ENCODE results near the gene NLGN4Y. TPM values are rescaled to one million over a fixed set of nuclear protein-coding genes. Genes with fewer than 3 reads are reported as not detected.

The NLGN4Y gene
- total RNA-seq: 1 to 10 TPM; 1.6 TPM
- total RNA-seq: 0 to 2.8 reads per million in 2 donors

GRCh38 chrY:14524272-14525231 lies at the start of gene NLGN4Y:
Gene NLGN4Y (plus strand): TSS chrY:14524529. CDS start chrY:14622120, 97,591 bp downstream.
- no peaks in the 10 kb centered on the region for H3K36me3 Mint-ChIP-seq (ENCODE audit: low read depth)
- H3K9me3 ChIP-seq (ENCODE audit: control insufficient read depth, low read length, poor library complexity, severe bottlenecking): no peaks in the 10 kb centered on the region
- H3K4me1 Mint-ChIP-seq: peaks cover 5% of the 10 kb centered on the region
- DNase-seq (no peak), ATAC-seq (peak; percentile 59)
- peak within 1 kb of the TSS; percentile 86 for H3K4me3 Mint-ChIP-seq
- no peak within 1 kb of the TSS for H3K27ac Mint-ChIP-seq
- H3K27me3 Mint-ChIP-seq: peaks cover 14% of the 10 kb centered on the region

GRCh38 chrY:14485935-14486334 lies 38.4 kb upstream of the NLGN4Y start:
- ATAC-seq: no peak
- Mint-ChIP-seq H3K27ac (no peak overlapping the region), H3K27me3 (no peaks in the 10 kb centered on the region), H3K4me3 (no peak overlapping the region), H3K36me3 (ENCODE audit: low read depth) (no peaks in the 10 kb centered on the region), H3K4me1 (no peaks in the 10 kb centered on the region)
- H3K9me3 ChIP-seq (ENCODE audit: control insufficient read depth, low read length, poor library complexity, severe bottlenecking): no peaks in the 10 kb centered on the region
- no peak for DNase-seq

- DNase-seq (no peak), ATAC-seq (no peak)
- Mint-ChIP-seq H3K27me3 (no peaks in the 10 kb centered on the region), H3K36me3 (ENCODE audit: low read depth) (no peaks in the 10 kb centered on the region), H3K27ac (no peak overlapping the region), H3K4me3 (no peak overlapping the region), H3K4me1 (no peaks in the 10 kb centered on the region)
- H3K9me3 ChIP-seq (ENCODE audit: control insufficient read depth, low read length, poor library complexity, severe bottlenecking): no peaks in the 10 kb centered on the region
Measured at GRCh38 chrY:14490226-14490625, 34.1 kb upstream of the NLGN4Y start.

GRCh38 chrY:14498071-14498470 lies 26.3 kb upstream of the NLGN4Y start:
- no peaks in the 10 kb centered on the region for H3K36me3 Mint-ChIP-seq (ENCODE audit: low read depth)
- no peak overlapping the region for H3K27ac Mint-ChIP-seq
- ATAC-seq: no peak
- no peaks in the 10 kb centered on the region for H3K27me3 Mint-ChIP-seq
- H3K4me1 Mint-ChIP-seq: no peaks in the 10 kb centered on the region
- no peak overlapping the region for H3K4me3 Mint-ChIP-seq
- no peaks in the 10 kb centered on the region for H3K9me3 ChIP-seq (ENCODE audit: control insufficient read depth, low read length, poor library complexity, severe bottlenecking)
- no peak for DNase-seq

GRCh38 chrY:14504592-14504991 lies 19.7 kb upstream of the NLGN4Y start:
- Mint-ChIP-seq H3K27ac (no peak overlapping the region), H3K27me3 (no peaks in the 10 kb centered on the region), H3K4me3 (no peak overlapping the region), H3K4me1 (no peaks in the 10 kb centered on the region), H3K36me3 (ENCODE audit: low read depth) (no peaks in the 10 kb centered on the region)
- H3K9me3 ChIP-seq (ENCODE audit: control insufficient read depth, low read length, poor library complexity, severe bottlenecking): no peaks in the 10 kb centered on the region
- ATAC-seq (no peak), DNase-seq (no peak)

- DNase-seq (no peak), ATAC-seq (no peak)
- Mint-ChIP-seq H3K4me3 (no peak overlapping the region), H3K27me3 (peaks cover 14% of the 10 kb centered on the region), H3K4me1 (peaks cover 5% of the 10 kb centered on the region), H3K36me3 (ENCODE audit: low read depth) (no peaks in the 10 kb centered on the region), H3K27ac (no peak overlapping the region)
- no peaks in the 10 kb centered on the region for H3K9me3 ChIP-seq (ENCODE audit: control insufficient read depth, low read length, poor library complexity, severe bottlenecking)
Measured at GRCh38 chrY:14522379-14522950, 1.9 kb upstream of the NLGN4Y start.

GRCh38 chrY:14523491-14524271 lies 648 bp upstream of the NLGN4Y start:
- H3K27me3 Mint-ChIP-seq: peaks cover 14% of the 10 kb centered on the region
- peak overlapping the region; percentile 86 for H3K4me3 Mint-ChIP-seq
- H3K9me3 ChIP-seq (ENCODE audit: control insufficient read depth, low read length, poor library complexity, severe bottlenecking): no peaks in the 10 kb centered on the region
- ATAC-seq: no peak
- no peak for DNase-seq
- H3K36me3 Mint-ChIP-seq (ENCODE audit: low read depth): no peaks in the 10 kb centered on the region
- peaks cover 5% of the 10 kb centered on the region for H3K4me1 Mint-ChIP-seq
- H3K27ac Mint-ChIP-seq: no peak overlapping the region

- Mint-ChIP-seq H3K36me3 (ENCODE audit: low read depth) (no peaks in the 10 kb centered on the region), H3K4me3 (peak overlapping the region; percentile 86), H3K27ac (no peak overlapping the region), H3K27me3 (peaks cover 14% of the 10 kb centered on the region), H3K4me1 (peaks cover 5% of the 10 kb centered on the region)
- no peak for ATAC-seq
- H3K9me3 ChIP-seq (ENCODE audit: control insufficient read depth, low read length, poor library complexity, severe bottlenecking): no peaks in the 10 kb centered on the region
- no peak for DNase-seq
Measured at GRCh38 chrY:14525315-14525714, 986 bp downstream of the NLGN4Y start.

- Mint-ChIP-seq H3K27me3 (peaks cover 7% of the 10 kb centered on the region), H3K4me1 (peaks cover under 1% of the 10 kb centered on the region), H3K4me3 (no peak overlapping the region), H3K36me3 (ENCODE audit: low read depth) (no peaks in the 10 kb centered on the region), H3K27ac (no peak overlapping the region)
- ATAC-seq (no peak), DNase-seq (no peak)
- H3K9me3 ChIP-seq (ENCODE audit: control insufficient read depth, low read length, poor library complexity, severe bottlenecking): no peaks in the 10 kb centered on the region
Measured at GRCh38 chrY:14528361-14528760, 4.0 kb downstream of the NLGN4Y start.

- H3K36me3 Mint-ChIP-seq (ENCODE audit: low read depth): no peaks in the 10 kb centered on the region
- H3K4me3 Mint-ChIP-seq: no peak overlapping the region
- no peaks in the 10 kb centered on the region for H3K9me3 ChIP-seq (ENCODE audit: control insufficient read depth, low read length, poor library complexity, severe bottlenecking)
- no peak for ATAC-seq
- no peaks in the 10 kb centered on the region for H3K4me1 Mint-ChIP-seq
- no peaks in the 10 kb centered on the region for H3K27me3 Mint-ChIP-seq
- no peak for DNase-seq
- no peak overlapping the region for H3K27ac Mint-ChIP-seq
Measured at GRCh38 chrY:14536703-14537102, 12.4 kb downstream of the NLGN4Y start.

- Mint-ChIP-seq H3K27ac (no peak overlapping the region), H3K36me3 (ENCODE audit: low read depth) (no peaks in the 10 kb centered on the region), H3K27me3 (no peaks in the 10 kb centered on the region), H3K4me3 (no peak overlapping the region), H3K4me1 (no peaks in the 10 kb centered on the region)
- H3K9me3 ChIP-seq (ENCODE audit: control insufficient read depth, low read length, poor library complexity, severe bottlenecking): no peaks in the 10 kb centered on the region
- DNase-seq (no peak), ATAC-seq (no peak)
Measured at GRCh38 chrY:14543506-14543905, 19.2 kb downstream of the NLGN4Y start.

GRCh38 chrY:14581294-14581693 lies 57.0 kb downstream of the NLGN4Y start:
- Mint-ChIP-seq H3K36me3 (ENCODE audit: low read depth) (no peaks in the 10 kb centered on the region), H3K27me3 (no peaks in the 10 kb centered on the region), H3K27ac (no peak overlapping the region), H3K4me1 (no peaks in the 10 kb centered on the region), H3K4me3 (no peak overlapping the region)
- DNase-seq (no peak), ATAC-seq (no peak)
- H3K9me3 ChIP-seq (ENCODE audit: control insufficient read depth, low read length, poor library complexity, severe bottlenecking): no peaks in the 10 kb centered on the region

- H3K9me3 ChIP-seq (ENCODE audit: control insufficient read depth, low read length, poor library complexity, severe bottlenecking): no peaks in the 10 kb centered on the region
- Mint-ChIP-seq H3K27ac (no peak overlapping the region), H3K4me1 (no peaks in the 10 kb centered on the region), H3K4me3 (no peak overlapping the region), H3K36me3 (ENCODE audit: low read depth) (no peaks in the 10 kb centered on the region), H3K27me3 (no peaks in the 10 kb centered on the region)
- ATAC-seq (no peak), DNase-seq (no peak)
Measured at GRCh38 chrY:14586725-14587124, 62.4 kb downstream of the NLGN4Y start.
